NCI-H510A (cell line): Measurements from ENCODE around the gene UTP18.
"Not testable (repeated sequence)": the region's sequence is repeated elsewhere in the genome, so short reads cannot be mapped to it uniquely, and the experiment has no call there.

ENCODE experiments used
- DNase-seq: peaks from one replicate; lab custom pipeline; 2025; lab: John Stamatoyannopoulos, UW

UTP18 gene

DNA sequence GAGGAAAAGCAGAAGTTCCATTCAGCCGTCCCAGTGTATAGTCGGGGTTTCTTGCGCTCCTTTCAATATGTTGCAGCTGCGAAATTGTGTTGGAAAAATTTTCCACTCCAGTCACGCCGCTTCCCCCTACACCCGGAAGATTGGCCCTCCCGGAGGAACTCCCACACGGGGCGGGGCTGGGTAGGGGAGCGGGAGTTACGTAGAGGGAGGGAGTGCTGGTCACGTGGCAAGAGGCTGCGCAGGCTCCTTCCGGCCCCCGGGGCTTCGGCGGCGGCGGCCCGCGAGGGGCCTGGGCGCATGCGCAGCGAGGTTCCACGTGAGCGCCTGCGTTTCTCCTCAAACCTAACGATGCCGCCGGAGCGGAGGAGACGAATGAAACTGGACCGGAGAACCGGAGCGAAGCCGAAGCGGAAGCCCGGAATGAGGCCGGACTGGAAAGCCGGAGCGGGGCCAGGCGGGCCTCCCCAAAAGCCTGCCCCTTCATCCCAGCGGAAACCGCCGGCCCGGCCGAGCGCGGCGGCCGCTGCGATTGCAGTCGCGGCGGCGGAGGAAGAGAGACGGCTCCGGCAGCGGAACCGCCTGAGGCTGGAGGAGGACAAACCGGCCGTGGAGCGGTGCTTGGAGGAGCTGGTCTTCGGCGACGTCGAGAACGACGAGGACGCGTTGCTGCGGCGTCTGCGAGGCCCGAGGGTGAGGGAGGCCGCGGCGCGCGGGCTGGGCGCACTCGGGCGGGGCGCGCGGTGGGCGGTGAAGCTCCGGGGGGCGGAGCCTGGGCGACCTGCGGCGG is at the start of gene UTP18:
Gene UTP18 (plus strand): TSS at position 310 of the 787 bp plus-strand sequence. CDS start 39 bp downstream, at position 349.
- DNase-seq: peak; percentile 96

DNA sequence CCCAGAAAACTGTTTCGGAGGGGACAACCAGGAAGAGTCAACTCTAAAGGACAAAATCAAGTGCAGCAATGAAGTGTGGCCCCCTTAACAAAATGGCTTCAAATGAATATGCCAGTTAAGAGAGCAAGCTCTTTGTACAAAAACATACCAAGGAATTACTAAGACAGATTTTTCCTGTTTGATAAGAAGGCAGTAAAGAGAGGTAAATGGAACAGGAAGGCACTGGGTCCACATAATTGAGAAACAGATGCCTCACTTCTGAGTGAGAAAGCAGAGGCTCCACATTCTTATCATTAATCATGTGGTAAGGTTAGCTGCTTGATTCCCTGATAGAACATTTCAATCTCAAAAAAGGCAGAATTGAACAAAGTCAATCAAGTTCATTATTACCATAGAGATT is 45.4 kb upstream of the UTP18 start:
- no peak for DNase-seq

DNA sequence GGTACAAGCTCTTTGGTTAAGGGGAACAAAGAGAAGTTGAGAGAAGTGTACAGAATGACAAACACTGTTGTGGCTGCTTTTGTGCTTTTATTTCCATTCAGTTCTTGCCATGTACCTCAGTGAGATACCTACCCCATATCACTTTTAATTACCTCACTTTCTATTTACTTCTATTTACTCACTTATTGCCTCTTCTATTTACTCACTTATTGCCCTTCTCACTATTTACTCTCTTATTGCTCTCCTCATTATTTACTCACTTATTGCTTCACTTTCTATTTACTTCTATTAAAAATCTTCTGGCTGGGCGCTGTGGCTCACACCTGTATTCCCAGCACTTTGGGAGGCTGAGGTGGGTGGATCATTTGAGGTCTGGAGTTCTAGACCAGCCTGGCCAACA is 42.4 kb upstream of the UTP18 start:
- no peak for DNase-seq

DNA sequence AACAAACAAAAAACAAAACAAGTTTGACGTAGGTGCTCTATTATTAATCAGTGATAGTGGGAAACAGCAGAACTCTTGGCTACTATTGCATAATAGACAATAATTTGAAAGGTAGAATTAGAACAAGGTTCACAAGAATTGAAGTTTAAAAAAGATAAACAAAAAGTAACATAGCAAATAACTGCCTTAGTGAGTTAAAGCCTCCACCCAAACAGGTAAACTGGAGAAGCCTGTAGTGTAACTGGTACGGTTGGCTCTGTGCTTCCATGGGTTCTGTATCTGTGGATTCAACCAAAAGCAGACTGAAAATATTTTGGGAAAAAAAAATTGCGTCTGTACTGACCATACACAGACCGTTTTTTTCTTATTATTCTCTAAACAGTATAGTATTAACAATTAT is 39.0 kb upstream of the UTP18 start:
- no peak for DNase-seq

DNA sequence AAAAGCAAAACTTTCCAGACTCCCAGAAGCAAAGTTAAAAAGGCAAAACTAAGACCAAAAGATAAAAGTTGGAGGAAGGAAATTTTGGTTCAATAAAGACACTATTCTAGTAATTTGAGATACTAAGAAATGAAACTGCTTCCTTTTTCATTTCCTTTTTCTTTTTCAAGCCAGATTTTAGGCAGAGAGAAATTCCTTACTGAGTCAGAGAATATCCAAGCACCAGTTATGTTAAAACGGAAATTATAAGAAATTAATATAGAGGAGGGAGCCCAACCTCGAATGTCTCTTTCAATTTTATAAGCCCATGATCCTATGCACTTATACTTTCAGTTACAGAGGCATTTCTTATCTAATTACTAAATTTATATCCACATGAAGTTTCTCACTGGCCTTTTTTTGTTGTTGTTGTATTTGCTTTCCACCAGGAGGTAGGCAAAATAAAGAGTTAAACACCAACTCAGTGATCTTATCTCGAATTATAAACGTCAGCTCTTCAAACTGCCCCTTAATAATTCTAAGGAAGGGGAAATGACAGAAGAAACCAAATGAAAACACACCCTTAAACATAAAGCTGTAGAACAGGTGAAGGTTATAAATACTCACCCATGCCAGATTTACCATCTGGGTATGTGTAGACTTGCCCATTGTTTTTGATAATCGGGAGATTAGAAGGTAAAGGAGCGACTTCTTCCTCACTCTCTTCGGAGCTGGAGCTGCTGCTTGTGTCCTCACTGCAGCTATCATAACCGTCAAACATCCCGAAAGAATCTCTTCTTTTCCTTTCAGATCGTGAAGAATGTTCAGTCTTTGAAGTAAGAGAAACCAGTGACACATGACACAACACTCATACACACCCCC is 35.7 kb upstream of the UTP18 start:
- no peak for DNase-seq

DNA sequence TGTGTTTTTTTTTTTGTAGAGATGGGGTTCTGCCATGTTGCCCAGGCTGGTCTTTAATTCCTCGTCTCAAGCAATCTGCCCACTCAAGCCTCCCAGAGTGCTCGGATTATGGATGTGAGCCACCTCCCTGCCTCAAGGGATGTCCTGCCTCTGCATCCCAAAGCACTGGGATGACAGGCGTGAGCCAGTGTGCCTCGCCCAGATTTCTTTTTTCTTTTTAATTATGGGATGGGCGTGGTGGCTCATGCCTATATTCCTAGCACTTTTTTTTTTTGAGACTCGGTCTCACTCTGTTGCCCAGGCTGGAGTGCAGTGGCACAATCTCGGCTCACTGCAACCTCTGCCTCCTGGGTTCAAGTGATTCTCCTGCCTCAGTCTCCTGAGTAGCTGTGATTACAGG is 34.8 kb upstream of the UTP18 start:
- DNase-seq: not testable (repeated sequence)

DNA sequence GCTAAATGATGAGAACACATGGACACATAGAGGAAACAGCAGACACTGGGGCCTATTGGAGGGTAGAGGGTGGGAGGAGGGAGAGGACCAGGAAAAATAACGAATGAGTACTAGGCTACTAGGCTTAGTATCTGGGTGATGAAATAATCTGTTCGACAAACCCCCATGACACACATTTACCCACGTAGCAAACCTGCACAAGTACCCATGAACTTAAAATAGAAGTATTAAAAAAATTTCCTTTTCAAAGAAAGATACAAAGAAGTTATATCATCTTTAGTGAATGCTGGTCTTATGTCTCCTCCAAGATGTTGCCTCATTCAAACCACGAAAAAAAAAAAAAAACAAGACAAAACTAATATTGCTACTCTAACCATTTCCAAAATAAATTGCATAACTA is 32.2 kb upstream of the UTP18 start:
- no peak for DNase-seq

DNA sequence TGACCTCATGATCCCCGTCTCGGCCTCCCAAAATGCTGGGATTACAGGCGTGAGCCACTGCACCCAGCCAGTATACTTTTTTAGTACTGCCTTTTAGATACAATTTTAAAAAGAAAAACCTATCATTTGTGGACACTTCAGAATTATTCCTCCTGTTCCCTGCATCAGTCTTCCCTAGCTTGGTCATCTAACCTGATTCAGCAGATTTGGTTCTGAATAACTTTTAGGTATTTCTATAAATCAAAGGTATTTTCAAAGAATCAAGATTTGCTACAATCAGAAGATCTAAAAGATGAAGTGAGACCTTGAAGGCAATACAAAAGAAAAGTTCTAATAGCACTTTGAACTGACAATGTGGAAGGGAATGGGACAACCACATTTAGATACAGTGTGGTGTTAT is 30.5 kb upstream of the UTP18 start:
- no peak for DNase-seq

DNA sequence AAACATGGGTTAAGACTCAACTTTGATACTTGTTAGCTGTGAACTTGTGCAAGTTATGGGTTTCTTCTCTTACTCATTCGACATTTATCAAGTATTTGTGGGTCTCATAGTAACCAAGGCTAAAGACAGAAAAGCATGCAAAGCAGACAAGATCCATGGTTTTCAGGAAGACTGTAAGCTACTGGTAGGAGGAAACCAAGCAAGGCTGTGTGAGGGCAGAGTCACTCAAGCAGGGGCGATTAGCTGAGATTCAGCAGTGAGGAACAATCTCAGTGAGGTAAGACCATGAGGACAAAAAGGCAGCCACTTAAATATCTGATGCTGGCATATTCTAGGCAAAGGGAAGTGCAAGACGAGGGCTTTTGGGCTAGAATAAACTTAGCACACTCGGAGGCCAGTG is 30.0 kb upstream of the UTP18 start:
- DNase-seq: no peak

DNA sequence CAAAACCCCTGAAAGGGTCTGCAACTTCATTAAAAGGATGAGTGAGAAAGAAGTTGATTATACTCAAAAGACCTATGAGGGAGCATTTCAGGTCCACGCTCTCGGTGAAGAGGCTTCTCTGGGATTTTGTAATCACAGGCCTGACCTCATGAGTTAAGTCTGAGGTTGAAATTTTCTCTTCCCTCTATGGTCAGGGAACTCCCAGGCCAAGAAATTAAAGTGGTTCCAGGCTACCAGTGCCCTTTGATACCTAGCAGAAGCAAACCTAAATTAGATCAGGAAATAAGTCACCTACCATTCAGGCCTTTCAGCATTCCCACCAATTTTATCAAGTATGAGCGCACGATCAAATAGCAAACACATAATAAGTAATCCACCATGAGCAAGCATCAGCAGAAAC is 28.3 kb upstream of the UTP18 start:
- DNase-seq: no peak

DNA sequence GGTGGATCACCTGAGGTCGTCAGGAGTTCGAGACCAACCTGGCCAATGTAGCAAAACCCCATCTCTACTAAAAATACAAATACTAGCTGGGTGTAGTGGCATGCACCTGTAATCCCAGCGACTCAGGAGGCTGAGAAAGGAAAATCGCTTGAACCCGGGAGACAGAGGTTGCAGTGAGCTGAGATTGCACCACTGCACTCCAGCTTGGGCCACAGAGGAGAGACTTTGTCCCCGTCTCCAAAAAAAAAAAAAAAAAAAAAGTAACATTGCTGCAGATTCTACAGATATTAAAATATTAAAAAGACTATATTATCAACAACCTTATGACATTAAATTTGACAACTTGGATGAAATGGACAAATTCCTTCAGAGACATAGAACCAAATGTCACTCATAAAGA is 26.2 kb upstream of the UTP18 start:
- no peak for DNase-seq

DNA sequence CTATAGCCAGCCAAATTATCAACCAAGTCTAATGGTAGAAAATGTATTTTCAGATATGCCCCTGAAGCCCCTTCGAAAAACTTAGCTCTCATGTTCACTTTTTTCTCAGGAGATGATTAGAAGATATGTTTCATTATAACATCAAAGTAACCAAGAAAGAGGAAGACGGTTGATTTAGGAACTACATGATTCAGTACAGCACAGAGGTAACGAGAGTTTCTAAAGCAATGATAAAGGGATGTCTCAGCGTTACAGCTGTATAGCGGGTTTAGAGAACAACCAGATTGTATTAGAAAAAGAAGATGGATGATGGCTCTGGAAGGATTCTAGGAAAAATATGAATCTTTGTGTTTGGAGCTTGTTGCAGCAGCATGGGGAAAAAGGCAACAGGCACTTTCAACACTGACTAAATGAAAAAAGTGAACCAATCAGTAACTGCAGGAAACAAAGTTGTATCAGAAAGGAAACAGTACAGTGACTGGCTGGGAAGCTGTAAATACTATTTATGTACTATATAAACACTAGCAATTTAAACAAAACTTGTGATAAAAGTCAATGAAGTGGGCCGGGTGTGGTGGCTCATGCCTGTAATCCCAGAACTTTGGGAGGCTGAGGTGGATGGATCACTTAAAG is 22.0 kb upstream of the UTP18 start:
- DNase-seq: no peak

DNA sequence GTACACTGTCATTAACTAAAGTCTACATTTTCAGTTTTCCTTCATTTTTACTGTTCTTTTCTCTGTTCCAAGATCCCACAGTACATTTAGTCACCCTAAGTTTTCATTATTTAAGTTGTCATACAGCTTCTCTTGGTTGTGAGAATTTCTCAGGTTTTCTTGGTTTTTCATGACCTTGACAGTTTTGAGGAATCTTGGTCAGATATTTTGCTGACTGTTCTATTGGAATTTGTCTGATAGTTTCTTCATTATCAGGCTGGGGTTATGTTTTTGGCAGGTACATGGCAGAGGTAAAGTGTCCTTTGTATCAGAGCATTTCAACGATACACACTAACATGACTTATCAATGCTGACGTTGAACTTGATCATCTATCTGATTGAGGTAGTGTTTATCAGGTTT is 20.1 kb upstream of the UTP18 start:
- no peak for DNase-seq

DNA sequence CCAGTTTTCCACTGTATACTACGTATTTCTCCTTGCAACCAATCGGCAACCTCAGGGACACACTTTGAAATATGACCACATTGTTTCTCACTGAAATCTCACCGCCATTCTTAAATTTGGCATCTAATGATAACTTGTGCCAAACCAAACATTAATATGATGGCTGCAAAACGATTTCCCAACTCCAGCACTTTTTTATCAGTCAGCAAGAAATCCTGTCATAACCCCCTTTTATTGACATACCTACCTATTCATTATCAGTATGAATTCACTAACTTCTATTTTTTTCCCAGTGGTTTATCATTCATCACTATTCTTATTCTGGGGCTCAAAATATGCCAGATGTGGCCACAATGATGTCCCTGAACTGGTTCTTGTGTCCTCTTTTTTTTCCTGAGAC is 16.3 kb upstream of the UTP18 start:
- DNase-seq: no peak

DNA sequence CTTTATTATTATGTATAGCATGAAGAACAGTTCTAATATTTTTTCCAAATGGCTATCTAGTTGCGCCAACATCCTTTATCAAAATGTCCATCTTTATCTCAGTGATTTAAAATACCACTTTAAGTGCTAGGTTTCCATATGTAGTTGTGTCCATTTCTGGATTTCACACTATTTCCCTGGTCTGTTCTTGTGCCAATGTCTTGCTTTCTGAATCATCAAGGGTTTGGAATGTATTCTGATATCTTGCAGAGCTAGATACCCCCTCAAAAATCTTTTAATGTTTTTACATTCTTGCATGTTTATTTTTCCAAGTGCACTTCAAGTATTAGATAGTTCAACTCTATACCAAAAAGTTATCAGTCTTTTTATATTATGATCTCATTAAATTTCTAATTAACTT is 14.8 kb upstream of the UTP18 start:
- no peak for DNase-seq

DNA sequence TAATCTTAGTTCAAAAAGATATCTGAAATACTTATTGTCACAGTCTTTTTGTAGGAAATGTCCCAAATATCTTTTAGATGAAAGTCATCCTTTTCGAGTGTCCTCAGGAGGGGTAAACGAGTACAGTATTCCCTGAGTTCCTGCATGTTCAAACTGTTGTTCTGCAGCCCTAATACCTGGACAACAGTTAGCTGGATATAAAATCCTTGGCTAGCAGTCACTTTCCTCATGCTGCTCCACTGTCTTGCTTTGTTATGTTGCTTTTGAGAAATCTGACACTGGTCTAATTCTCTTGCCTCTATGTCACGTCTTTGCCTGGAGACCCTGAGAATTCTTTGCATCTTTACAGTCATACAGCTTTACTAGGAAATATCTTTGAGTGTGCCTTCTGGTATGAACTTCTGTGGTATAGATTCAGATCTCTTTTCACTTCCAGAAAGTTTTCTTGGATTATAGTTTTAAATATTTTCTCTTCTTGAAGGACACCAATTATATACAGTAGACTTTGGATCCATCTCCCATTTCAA is 10.0 kb upstream of the UTP18 start:
- DNase-seq: no peak

DNA sequence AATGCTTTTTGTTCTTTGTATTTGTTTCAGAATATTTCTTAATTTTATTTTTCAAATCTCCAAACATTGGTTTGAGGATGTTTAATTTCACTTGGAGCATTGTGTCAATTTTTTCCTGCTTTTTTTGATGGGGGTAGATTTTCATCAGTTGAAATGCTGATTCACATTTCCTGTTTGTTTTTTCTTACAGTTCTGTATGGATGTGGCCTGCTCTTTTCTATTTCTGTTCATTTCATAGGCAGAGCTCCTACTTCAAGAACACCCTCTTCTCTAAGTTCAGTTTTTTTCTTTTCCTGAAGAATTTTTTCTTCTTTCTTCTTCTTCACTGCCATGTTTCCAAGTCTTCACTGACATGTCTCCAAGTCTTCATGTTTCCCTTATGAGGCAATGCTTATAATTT is 9.3 kb upstream of the UTP18 start:
- DNase-seq: no peak

DNA sequence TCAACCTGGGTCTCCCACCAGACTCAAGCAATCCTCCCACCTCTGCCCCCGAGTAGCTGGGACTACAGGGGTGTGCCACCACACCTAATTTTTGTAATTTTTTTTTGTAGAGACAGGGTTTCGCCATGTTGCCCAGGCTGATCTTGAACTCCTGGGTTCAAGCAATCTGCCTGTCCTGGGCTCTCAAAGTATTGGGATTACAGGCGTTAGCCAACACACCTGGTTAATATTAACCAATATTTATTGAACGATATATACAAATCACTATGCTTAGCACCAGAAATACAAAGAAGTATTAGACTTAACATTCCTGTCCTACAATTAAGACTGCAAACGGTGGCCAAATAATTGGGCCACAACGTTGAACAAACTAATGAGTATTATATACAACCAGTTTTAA is 4.7 kb upstream of the UTP18 start:
- no peak for DNase-seq

DNA sequence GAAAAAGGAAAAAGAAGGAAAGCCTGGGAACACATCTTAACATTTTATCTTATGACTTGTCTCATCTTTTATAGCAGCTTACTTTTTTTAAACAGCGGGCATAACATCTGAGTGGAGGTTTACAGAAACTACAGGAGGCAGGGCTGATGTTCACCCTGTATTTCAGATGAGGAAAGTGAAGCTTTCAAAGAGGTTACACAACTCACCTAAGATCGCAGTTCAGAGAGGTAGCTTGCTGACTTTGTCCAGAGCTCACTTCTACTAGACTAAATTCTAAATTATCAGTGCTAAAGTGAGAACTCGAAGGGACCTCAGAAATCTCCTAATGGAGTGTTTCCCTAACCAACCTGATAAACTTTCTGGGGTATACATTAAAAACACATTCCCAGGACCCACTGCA is 4.2 kb upstream of the UTP18 start:
- DNase-seq: no peak

DNA sequence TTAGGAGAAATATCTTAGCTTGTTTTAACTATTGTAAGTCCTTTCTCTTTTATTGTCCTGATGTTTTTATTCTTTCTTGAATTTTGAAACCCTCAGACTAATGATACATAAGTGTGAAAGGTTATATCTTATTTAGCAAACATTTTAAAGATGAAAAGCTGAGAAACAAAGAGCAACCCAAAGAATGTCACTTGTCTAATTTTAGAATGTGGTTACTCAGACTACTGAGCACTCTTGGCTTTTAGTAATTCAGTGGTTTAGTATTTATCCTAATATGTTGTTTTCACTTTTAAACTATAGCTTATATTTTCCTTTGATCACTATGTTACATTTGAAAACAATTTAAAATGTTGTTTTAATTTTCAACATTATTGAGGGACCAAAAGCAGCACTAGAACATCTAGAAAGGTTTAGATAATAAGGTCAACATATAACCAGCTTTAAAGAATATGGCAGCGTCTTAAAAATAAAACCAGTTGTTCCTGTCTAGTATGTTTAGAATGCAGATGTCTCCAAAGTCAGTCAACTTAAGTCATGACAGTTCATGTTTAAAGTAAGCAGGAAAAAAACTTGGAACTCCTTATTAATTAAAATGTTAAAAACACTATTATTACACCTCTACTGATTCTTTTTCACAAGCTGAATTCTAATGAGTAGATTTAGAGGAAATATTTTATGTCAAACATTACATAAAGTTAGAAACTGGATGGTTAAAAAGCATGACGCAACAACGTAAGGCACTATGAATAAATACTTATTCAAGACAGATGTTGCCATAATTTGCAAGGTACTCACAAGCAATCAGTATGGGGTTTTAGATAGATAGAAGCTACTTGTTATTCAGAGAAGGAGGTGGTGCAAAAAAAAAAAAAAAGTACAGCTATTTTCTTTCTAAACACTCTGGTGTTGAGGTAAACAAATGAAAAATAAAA is 2.9 kb upstream of the UTP18 start:
- DNase-seq: no peak

DNA sequence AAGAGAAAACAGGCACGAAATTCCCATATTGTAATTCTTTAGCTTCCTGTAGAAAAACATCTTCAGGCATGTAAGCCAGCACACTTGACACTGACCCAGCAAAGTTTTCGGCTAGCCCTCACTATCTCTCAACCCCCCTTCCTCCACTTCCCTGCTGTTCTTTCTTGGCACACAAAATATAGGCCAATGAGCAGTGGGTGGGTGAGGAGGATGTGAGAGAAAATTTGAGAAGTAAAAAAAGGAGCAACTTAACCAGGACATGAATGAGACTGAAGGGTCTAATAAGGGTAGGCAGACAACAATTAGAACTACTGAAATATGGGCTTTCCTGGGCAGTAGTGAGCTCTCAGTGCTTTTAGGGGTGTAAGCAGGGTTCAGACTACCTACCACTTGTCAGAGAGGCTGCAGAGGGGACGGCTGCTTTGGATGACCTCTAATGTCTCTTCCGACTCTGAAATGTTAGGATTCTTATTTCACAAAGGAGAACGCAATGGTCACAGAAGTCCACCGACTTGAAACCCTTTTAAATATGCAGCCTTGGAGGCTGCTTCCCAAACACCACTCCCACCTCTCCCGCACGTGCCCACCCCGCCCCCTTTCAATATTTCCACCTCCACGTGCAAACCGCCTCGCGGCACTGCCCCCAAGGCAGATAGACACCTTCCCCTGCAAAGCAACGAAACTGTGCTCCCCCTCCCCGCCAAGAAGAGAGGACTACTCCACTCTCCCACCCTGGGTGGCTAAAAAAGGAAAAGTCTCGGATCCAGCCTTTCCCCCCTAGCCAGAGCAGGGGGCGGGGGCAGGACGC is 1.4 kb upstream of the UTP18 start:
- peak; percentile 24 for DNase-seq
